ENCODE measurements around the gene HLA-DMA.

- TF ChIP-seq CTCF (conservative IDR thresholded peaks at IDR 0.05 in 1 of 2, IDR thresholded peaks at IDR 0.05 in 1 of 2; ENCODE audit: extremely low read depth in 1 of 2, insufficient read depth in 1 of 2, low read depth in 1 of 2, low read length in 2 of 2) (no peak), EZH2 (IDR thresholded peaks at IDR 0.05; ENCODE audit: borderline replicate concordance, low read length) (no peak)
Measured at GRCh38 chr6:32976334-32977069, 23.6 kb upstream of the HLA-DMA start.

All from mammary epithelial cell (primary cell).